GM21447 (cell line): ENCODE measurements around the gene DCTN2.
"Not testable (repeated sequence)": the region's sequence is repeated elsewhere in the genome, so short reads cannot be mapped to it uniquely, and the experiment has no call there.

Experiments
- ATAC-seq: cut with Tn5 transposase; IDR thresholded peaks from one replicate; pipeline ENCODE4 v1.9.1; 2021; ENCODE audit not compliant: unreplicated experiment

Gene DCTN2

DNA sequence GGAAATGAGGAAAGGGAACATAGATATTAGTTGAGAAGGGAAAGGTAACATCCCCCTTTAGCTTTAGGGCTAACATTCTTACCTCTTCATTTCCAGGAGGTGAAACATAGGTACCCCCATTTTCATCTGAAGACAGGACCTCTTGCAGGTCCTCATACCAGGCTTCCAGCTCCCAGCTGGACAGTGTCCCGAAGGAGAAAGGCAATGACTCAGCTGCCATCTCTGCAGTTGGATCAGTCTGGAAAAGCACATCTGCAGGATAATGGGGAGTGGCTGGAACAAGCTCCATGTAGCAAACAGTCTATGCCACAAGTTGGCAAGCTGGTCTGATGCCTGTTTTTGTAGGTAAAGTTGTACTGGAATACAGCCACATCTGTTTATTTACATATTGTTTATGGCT, 29.8 kb downstream of the DCTN2 start:
- no peak for ATAC-seq

DNA sequence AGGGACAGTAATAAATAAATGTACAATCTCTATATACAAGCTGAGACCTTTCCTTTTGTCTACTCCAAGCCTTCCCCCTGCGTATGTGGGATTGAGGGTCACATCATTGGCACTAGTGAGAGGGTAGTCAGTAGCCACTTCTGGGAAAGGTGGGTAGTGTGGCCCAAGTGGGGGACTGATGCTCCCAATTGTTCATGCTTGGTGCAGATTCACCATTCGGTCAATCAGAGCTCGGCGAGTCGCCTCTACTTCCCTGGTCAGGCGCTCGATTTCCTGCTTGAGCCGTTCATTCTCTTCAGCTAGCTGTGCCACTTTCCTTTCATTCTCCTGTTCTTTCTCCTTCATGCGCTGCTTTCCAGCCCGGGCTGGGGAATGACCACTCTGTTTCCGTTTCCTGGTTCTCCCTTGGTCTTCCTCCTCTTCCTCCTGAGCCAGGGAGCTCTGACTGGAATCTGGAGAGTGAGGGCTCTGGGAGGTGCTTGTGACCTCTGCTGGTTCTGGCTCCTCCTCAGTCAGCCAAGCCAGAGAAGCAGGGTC, 30.3 kb downstream of the DCTN2 start:
- no peak for ATAC-seq

DNA sequence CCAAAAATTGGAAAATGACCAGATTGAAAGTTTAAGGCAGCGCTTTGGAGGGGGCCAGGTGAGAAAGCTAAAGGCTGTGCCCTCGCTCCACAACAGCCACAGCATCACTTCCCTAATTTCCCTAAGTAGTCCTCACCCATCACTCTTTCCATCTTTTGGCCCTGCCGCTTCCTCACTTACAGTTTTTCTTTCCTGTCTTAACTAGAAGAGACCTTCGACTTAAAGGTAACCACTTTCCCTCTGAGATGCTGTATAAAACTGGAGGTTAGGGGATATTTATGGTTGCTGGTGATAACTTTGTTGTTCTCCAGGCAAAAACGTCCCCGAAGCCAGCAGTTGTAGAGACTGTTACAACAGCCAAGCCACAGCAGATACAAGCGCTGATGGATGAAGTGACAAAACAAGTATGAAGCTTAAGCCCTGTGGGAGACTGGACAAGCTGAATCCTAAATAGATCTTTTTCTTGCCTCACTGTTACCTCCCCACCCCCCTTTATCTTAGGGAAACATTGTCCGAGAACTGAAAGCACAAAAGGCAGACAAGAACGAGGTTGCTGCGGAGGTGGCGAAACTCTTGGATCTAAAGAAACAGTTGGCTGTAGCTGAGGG, 31.0 kb downstream of the DCTN2 start:
- no peak for ATAC-seq

DNA sequence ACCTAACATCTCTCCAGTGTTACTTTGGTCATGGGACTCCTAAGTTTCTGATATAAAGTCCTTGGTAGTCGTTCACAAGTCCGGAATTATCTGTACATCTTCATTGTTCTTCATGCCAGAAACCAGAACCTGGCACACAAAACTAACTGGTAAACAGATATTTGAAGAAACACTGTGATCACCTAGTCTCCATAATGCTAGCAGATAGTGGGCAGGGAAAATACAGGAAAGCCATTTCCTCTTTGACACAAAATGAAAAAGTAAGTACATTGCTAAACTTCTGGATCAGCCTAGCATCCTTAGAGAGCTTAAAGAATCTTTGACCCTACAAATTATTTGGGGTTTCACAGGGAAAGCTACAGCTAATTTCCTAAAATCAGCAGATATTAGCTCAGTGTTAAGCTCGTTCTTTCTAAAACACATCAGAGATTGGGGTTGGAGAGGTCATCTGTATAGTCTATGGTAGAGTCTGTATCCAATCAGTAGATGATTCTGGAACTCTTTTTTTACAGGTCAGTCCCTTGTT, 31.5 kb downstream of the DCTN2 start:
- ATAC-seq: no peak

DNA sequence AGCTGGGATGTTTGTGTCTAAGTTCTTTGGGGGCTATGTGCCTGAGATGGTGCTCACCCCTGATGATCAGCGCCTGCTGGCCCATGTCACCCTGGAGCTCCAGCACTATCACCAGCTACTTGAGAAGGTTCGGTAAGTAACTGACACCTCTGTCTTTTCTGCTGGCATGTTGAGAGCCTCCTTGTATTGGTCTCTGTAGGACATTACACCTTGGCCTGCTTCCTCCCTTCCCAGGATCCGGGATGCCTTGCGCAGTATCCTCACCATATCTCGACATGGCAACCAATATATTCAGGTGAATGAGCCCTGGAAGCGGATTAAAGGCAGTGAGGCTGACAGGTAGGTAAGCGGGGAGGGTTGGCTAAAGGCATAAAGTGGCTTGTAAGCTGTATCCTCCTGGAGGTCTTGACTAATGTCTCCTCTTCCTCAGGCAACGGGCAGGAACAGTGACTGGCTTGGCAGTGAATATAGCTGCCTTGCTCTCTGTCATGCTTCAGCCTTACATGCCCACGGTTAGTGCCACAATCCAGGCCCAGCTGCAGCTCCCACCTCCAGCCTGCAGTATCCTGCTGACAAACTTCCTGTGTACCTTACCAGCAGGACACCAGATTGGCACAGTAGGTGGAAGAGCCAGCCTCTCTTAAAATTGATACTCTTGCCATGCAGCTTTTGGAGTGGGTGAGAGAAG, 32.1 kb downstream of the DCTN2 start:
- no peak for ATAC-seq

DNA sequence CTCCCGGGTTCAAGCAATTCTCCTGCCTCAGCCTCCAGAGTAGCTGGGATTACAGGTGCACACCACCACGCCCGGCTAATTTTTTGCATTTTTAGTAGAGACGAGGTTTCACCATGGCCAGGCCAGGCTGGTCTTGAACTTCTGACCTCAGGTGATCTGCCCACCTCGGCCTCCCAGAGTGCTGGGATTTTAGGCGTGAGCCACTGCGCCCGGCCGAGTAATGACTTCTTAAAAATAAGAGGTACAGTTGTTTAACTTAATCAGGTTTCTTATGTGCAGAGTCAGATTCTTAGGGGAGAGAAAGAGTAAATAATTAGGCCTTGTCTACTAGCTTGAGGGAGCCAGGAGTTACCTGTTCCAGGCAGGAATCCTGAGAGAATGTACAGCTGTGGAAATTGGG, 32.7 kb downstream of the DCTN2 start:
- ATAC-seq: not testable (repeated sequence)

DNA sequence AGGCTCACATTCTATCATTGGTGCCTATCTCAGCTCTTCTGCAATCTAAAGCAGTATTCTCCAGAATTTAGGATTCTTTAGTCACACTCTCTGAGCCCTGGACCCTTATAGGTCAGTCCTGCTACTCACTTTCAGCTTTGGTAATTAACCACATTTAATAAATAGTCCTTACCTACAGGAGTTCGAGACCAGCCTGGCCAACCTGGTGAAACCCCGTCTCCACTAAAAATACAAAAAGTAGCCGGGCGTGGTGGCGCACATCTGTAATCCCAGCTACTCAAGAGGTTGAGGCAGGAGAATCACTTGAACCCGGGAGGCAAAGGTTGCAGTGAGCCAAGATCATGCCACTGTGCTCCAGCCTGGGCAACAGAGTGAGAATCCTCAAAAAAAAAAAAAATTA, 33.3 kb downstream of the DCTN2 start:
- not testable (repeated sequence) for ATAC-seq

DNA sequence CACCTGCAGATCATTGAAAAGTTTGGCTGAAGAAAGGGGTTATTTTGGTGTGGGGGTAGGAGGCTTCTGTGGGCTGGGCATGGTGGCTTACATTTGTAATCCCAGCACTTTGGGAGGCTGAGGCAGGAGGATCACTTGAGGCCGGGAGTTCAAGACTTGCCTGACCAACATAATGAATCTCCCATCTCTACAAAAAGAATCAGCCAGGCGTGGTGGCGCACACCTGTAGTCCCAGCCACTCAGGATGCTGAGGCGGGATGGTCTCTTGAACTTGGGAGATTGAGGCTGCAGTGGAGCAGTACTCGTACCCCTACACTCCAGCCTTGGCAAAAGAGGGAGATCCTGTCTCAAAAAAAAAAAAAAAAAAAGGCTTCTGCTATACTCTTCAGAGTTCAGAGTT, 33.7 kb downstream of the DCTN2 start:
- no peak for ATAC-seq

DNA sequence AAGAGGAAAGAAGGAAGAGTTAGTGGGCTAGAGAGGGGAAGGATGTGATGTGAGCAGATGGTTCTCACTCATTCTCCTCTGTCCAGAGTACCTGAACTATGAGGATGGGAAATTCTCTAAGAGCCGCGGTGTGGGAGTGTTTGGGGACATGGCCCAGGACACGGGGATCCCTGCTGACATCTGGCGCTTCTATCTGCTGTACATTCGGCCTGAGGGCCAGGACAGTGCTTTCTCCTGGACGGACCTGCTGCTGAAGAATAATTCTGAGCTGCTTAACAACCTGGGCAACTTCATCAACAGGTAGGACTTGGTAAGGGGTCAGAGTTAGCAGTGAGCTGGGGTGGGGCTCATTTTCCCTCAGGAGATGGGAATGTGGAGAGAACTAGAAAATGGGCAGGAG, 34.3 kb downstream of the DCTN2 start:
- no peak for ATAC-seq

DNA sequence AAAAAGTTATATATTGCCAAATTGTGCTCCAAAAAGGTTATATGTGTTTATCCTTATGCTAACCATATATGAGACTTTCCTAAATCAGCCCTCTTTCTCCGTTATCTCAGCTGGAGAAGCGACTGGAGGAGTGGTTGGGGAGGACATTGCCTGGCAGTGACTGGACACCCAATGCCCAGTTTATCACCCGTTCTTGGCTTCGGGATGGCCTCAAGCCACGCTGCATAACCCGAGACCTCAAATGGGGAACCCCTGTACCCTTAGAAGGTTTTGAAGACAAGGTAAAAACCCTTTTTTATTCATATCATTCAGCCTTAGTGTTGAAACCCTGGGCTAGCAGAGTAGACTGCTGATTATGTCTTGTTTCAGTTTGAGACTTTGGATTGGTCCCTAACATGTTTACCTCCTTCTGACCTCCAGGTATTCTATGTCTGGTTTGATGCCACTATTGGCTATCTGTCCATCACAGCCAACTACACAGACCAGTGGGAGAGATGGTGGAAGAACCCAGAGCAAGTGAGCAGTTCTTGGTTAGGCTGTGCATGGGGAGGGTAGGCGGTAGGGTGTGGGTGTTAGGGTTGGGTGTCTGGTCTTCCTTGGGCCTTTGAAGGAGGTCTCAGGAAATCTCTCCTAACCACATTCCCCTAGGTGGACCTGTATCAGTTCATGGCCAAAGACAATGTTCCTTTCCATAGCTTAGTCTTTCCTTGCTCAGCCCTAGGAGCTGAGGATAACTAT, 35.2 kb downstream of the DCTN2 start:
- no peak for ATAC-seq

DNA sequence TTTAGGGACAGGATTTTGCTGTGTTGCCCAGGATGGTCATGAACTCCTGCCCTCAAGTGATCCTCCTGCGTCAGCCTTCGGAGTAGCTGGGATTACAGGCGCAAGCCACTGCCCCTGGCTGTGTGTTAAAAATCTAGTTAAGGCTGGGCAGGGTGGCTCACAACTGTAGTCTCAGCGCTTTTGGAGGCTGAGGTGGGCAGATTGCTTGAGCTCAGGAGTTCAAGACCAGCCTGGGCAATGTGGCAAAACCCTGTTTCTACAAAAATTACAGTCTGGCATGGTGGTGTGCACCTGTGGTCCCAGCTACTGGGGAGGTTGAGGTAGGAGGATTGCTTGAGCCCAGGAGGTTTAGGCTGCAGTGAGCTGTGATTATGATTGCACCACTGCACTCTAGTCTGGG, 35.8 kb downstream of the DCTN2 start:
- ATAC-seq: no peak

DNA sequence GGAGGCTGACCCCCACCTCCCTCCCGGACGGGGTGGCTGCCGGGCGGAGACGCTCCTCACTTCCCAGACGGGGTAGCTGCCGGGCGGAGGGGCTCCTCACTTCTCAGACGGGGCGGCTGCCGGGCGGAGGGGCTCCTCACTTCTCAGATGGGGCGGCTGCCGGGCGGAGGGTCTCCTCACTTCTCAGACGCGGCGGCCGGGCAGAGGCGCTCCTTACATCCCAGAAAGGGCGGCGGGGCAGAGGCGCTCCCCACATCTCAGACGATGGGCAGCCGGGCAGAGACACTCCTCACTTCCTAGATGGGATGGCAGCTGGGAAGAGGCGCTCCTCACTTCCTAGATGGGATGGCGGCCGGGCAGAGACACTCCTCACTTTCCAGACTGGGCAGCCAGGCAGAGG, 39.2 kb downstream of the DCTN2 start:
- not testable (repeated sequence) for ATAC-seq

DNA sequence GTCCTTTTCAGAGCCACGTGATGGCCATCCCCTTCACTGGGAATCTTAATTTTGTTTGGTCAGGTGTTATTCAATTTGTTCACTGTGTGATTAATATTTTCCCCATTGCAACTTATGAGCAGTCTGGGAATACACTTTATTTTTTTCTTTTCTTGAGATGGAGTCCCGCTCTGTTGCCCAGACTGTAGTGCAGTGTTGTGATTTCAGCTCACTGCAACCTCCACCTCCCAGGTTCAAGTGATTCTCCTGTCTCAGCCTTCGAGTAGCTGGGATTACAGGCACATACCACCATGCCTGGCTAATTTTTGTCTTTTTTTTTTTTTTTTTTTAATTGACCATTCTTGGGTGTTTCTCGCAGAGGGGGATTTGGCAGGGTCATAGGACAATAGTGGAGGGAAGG, 40.5 kb downstream of the DCTN2 start:
- ATAC-seq: not testable (repeated sequence)

DNA sequence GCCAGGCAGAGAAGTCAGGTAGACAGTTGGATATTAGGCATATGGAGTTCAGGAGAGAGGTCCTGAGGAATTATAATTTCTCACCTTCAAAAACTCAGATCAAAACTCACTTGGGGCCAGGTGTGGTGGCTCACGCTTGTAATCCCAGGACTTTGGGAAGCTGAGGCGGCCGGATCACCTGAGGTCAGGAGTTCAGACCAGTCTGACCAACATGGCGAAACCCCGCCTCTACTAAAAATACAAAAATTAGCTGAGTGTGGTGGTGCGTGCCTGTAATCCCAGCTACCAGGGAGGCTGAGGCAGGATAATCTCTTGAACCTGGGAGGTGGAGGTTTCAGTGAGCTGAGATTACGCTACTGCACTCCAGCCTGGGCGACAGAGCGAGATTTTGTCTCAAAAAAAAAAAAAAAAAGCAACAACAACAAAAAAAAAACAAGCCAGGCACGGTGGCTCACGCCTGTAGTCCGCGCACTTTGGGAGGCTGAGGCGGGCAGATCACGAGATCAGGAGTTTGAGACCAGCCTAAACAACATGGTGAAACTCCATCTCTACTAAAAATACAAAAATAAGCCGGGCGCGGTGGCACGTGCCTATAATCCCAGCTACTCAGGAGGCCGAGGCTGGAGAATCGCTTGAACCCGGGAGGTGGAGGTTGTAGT, 44.6 kb downstream of the DCTN2 start:
- ATAC-seq: not testable (repeated sequence)

DNA sequence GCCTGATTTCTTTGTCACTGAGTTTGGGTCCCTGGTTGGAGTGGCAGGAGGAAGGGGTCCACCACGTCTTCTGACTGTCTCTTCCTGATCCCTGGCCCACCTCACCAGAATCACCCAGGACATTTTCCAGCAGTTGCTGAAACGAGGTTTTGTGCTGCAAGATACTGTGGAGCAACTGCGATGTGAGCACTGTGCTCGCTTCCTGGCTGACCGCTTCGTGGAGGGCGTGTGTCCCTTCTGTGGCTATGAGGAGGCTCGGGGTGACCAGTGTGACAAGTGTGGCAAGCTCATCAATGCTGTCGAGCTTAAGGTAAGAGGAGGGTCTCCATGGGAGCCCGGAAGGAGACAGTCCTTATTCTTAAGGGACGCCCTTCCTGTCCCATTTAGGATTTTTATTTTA, 46.8 kb downstream of the DCTN2 start:
- no peak for ATAC-seq

DNA sequence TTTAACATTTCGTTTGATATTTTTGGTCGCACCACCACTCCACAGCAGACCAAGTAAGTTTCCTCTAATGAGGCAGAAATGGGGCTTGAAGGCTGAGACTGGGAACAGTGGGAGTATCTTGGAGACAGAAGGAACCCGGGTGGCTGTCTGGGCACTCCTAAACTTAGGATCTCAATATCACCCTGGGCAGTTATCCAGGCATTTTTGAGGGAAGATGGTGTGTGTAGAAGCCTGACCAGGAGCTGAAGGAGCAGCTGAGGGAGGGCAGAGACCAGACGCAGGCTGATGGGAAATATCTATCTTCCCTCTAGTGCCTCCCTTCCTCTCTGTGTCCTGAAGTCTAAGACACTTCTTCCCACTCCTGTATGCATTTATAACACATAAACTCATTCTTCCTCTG, 48.4 kb downstream of the DCTN2 start:
- no peak for ATAC-seq

DNA sequence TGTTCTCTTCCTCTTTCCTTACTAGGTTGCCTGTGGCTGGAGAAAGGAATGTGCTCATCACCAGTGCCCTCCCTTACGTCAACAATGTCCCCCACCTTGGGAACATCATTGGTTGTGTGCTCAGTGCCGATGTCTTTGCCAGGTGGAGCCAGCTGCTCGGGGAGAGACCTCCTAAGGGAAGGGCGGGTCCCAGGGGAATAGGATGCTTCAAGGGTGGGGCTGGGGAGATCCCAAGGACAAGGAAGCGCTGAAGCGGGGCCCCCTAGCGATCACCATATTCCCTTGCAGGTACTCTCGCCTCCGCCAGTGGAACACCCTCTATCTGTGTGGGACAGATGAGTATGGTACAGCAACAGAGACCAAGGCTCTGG, 48.9 kb downstream of the DCTN2 start:
- ATAC-seq: no peak

DNA sequence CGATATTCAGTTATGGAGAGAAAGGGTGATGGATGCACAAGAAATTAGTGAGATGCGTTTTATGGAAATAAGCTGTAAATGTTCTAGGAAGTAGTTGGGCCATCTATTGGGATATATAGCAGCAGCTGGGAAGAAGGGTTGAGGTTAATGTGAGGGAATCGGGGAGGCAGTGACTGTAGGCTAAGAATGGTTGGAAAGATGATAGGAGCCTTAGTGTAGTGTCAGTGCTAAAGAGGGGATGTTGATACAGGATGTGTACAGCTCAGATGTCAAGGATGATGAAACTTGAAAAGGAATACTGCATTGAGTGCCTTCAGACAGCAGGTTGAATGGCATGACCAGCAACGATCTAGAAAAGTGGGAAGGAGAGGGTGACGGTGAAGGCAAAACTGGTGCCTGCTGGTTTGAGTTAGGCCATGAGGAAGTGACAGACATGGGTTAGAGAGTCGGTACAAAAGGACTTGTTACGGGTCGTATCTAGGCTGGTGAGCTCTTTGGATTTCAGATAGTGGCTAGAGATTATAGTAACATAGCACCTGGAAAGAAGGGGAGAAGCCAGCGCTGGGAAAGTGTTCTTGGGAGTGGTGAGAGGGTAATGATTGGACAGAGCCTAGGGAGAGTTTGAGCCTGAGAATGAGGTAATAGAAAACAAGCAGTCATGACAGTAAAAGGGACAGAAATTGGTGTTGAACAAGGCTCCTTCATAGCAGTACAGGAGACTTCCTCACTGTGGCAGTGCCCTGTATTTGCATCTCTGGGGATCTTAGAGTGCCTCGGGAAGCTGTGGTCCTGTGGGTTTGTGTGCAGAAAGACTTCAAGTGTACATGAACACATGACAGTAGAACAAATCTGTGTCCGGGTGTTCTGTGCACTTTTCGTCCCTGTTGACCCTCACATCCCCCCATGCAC, 49.5 kb downstream of the DCTN2 start:
- ATAC-seq: no peak

DNA sequence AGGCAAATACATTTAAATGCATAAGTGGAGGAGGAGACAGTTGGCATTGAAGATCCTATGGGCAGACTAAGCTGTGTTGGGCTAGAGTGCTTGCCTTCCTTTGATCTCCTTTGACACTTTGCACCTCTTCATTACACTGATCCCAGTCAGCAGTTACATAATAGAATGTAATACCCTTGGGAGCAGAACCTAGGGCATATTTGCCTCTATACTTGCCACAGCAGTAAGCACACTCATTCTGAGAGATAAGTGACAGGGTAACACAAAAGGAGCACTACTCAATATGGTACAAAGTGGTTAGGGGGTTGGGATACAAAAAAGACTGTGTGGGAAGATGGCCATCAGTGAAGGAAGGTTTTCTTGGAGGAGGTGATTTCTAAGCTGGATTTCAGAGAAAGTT, 50.2 kb downstream of the DCTN2 start:
- ATAC-seq: no peak

DNA sequence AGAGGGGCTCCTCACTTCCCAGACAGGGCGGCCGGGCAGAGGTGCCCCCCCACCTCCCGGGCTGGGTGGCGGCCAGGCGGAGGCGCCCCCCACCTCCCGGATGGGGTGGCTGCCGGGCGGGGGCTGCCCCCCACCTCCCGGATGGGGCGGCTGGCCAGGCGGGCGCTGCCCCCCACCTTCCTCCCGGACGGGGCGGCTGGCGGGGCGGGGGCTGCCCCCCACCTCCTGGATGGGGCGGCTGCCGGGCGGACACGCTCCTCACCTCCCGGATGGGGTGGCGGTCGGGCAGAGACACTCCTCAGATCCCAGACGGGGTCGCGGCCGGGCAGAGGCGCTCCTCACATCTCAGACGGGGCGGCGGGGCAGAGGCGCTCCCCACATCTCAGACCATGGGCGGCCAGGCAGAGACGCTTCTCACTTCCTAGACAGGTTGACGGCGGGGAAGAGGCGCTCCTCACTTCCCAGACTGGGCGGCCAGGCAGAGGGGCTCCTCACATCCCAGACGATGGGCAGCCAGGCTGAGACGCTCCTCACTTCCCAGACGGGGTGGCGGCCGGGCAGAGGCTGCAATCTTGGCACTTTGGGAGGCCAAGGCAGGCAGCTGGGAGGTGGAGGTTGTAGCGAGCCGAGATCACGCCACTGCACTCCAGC, 51.8 kb downstream of the DCTN2 start:
- not testable (repeated sequence) for ATAC-seq
